T-helper 1 cell treated with Interleukin-12 subunit alpha and Interleukin-12 subunit beta and Interleukin-4 antibody, amounts not matched to agents 30 μg/mL and 1 μg/mL, for 36 hours (primary cell): Measurements from ENCODE around the gene ADAP1.
A peak's percentile ranks its signal among the peaks of the same experiment; 100 is the strongest.
"Not testable (repeated sequence)": the region's sequence is repeated elsewhere in the genome, so short reads cannot be mapped to it uniquely, and the experiment has no call there.

Experiments
- H3K27ac Mint-ChIP-seq: one replicate; pipeline ENCODE4 v1.8.0; 2021; ENCODE audit warnings: mild to moderate bottlenecking, mixed read lengths
- H3K27me3 Mint-ChIP-seq: one replicate; pipeline ENCODE4 v1.8.0; 2021; ENCODE audit warnings: low read depth, mixed read lengths
- H3K36me3 Mint-ChIP-seq: one replicate; pipeline ENCODE4 v1.8.0; 2021; ENCODE audit warnings: low read depth, mixed read lengths
- H3K4me1 Mint-ChIP-seq: one replicate; pipeline ENCODE4 v1.8.0; 2021; ENCODE audit warnings: low read depth, mixed read lengths
- H3K4me3 Mint-ChIP-seq: one replicate; pipeline ENCODE4 v1.8.0; 2021; ENCODE audit warnings: mild to moderate bottlenecking, moderate library complexity, mixed read lengths
- H3K9me3 Mint-ChIP-seq: one replicate; pipeline ENCODE4 v1.8.0; 2021; ENCODE audit warnings: mixed read lengths

ADAP1 gene

GRCh38 chr7:873367-874002 lies 81.0 kb downstream of the ADAP1 start:
- peaks cover 16% of the 10 kb centered on the region for H3K4me1 Mint-ChIP-seq
- no peaks in the 10 kb centered on the region for H3K27me3 Mint-ChIP-seq
- no peaks in the 10 kb centered on the region for H3K9me3 Mint-ChIP-seq
- H3K4me3 Mint-ChIP-seq = no peak overlapping the region
- H3K27ac Mint-ChIP-seq = peak overlapping the region; percentile 45
- H3K36me3 Mint-ChIP-seq = peaks cover 10% of the 10 kb centered on the region

GRCh38 chr7:872685-873084 lies 81.8 kb downstream of the ADAP1 start:
- not testable (repeated sequence) for H3K27me3 Mint-ChIP-seq, H3K9me3 Mint-ChIP-seq, H3K4me3 Mint-ChIP-seq, H3K27ac Mint-ChIP-seq
- Mint-ChIP-seq H3K4me1 (peaks cover 13% of the 10 kb centered on the region), H3K36me3 (peaks cover 10% of the 10 kb centered on the region)

GRCh38 chr7:871900-872537 lies 82.5 kb downstream of the ADAP1 start:
- H3K27me3 Mint-ChIP-seq = no peaks in the 10 kb centered on the region
- no peaks in the 10 kb centered on the region for H3K9me3 Mint-ChIP-seq
- H3K36me3 Mint-ChIP-seq = peaks cover 13% of the 10 kb centered on the region
- no peak overlapping the region for H3K27ac Mint-ChIP-seq
- H3K4me3 Mint-ChIP-seq = no peak overlapping the region
- peaks cover 13% of the 10 kb centered on the region for H3K4me1 Mint-ChIP-seq

GRCh38 chr7:869348-869747 lies 85.1 kb downstream of the ADAP1 start:
- peaks cover 15% of the 10 kb centered on the region for H3K36me3 Mint-ChIP-seq
- no peaks in the 10 kb centered on the region for H3K27me3 Mint-ChIP-seq
- no peak overlapping the region for H3K27ac Mint-ChIP-seq
- no peak overlapping the region for H3K4me3 Mint-ChIP-seq
- H3K9me3 Mint-ChIP-seq = no peaks in the 10 kb centered on the region
- H3K4me1 Mint-ChIP-seq = peaks cover 11% of the 10 kb centered on the region

GRCh38 chr7:868189-868486 lies 86.3 kb downstream of the ADAP1 start:
- Mint-ChIP-seq H3K27me3 (no peaks in the 10 kb centered on the region), H3K9me3 (no peaks in the 10 kb centered on the region), H3K36me3 (peaks cover 15% of the 10 kb centered on the region), H3K4me3 (no peak overlapping the region), H3K4me1 (peaks cover 2% of the 10 kb centered on the region), H3K27ac (no peak overlapping the region)

- H3K9me3 Mint-ChIP-seq = no peaks in the 10 kb centered on the region
- H3K4me1 Mint-ChIP-seq = no peaks in the 10 kb centered on the region
- peaks cover 15% of the 10 kb centered on the region for H3K36me3 Mint-ChIP-seq
- H3K27ac Mint-ChIP-seq = peak overlapping the region; percentile 65
- no peaks in the 10 kb centered on the region for H3K27me3 Mint-ChIP-seq
- no peak overlapping the region for H3K4me3 Mint-ChIP-seq
Observed at GRCh38 chr7:867406-868188, 86.9 kb downstream of the ADAP1 start.

GRCh38 chr7:867001-867405 lies 87.5 kb downstream of the ADAP1 start:
- H3K27ac Mint-ChIP-seq = peak overlapping the region; percentile 65
- H3K4me1 Mint-ChIP-seq = no peaks in the 10 kb centered on the region
- H3K36me3 Mint-ChIP-seq = peaks cover 16% of the 10 kb centered on the region
- no peaks in the 10 kb centered on the region for H3K27me3 Mint-ChIP-seq
- no peak overlapping the region for H3K4me3 Mint-ChIP-seq
- no peaks in the 10 kb centered on the region for H3K9me3 Mint-ChIP-seq

- Mint-ChIP-seq H3K9me3 (no peaks in the 10 kb centered on the region), H3K4me1 (no peaks in the 10 kb centered on the region), H3K4me3 (no peak overlapping the region), H3K27ac (no peak overlapping the region), H3K36me3 (peaks cover 24% of the 10 kb centered on the region), H3K27me3 (no peaks in the 10 kb centered on the region)
Observed at GRCh38 chr7:865921-866320, 88.6 kb downstream of the ADAP1 start.

- Mint-ChIP-seq H3K9me3 (no peaks in the 10 kb centered on the region), H3K27me3 (no peaks in the 10 kb centered on the region), H3K4me1 (no peaks in the 10 kb centered on the region), H3K27ac (no peak overlapping the region), H3K36me3 (peaks cover 34% of the 10 kb centered on the region), H3K4me3 (no peak overlapping the region)
Observed at GRCh38 chr7:863106-863505, 91.4 kb downstream of the ADAP1 start.

- peaks cover 30% of the 10 kb centered on the region for H3K36me3 Mint-ChIP-seq
- H3K27ac Mint-ChIP-seq = no peak overlapping the region
- H3K27me3 Mint-ChIP-seq = no peaks in the 10 kb centered on the region
- no peaks in the 10 kb centered on the region for H3K4me1 Mint-ChIP-seq
- H3K4me3 Mint-ChIP-seq = no peak overlapping the region
- H3K9me3 Mint-ChIP-seq = no peaks in the 10 kb centered on the region
Observed at GRCh38 chr7:862157-862556, 92.3 kb downstream of the ADAP1 start.

GRCh38 chr7:861222-861621 lies 93.3 kb downstream of the ADAP1 start:
- H3K4me3 Mint-ChIP-seq = no peak overlapping the region
- no peaks in the 10 kb centered on the region for H3K4me1 Mint-ChIP-seq
- no peaks in the 10 kb centered on the region for H3K9me3 Mint-ChIP-seq
- H3K27me3 Mint-ChIP-seq = no peaks in the 10 kb centered on the region
- no peak overlapping the region for H3K27ac Mint-ChIP-seq
- H3K36me3 Mint-ChIP-seq = peaks cover 30% of the 10 kb centered on the region

GRCh38 chr7:860149-860548 lies 94.3 kb downstream of the ADAP1 start:
- Mint-ChIP-seq H3K9me3 (no peaks in the 10 kb centered on the region), H3K27ac (no peak overlapping the region), H3K4me1 (no peaks in the 10 kb centered on the region), H3K4me3 (no peak overlapping the region), H3K36me3 (peaks cover 28% of the 10 kb centered on the region), H3K27me3 (no peaks in the 10 kb centered on the region)

- Mint-ChIP-seq H3K4me1 (no peaks in the 10 kb centered on the region), H3K36me3 (peaks cover 27% of the 10 kb centered on the region), H3K4me3 (no peak overlapping the region), H3K27me3 (no peaks in the 10 kb centered on the region), H3K27ac (no peak overlapping the region), H3K9me3 (no peaks in the 10 kb centered on the region)
Observed at GRCh38 chr7:859359-860030, 95.0 kb downstream of the ADAP1 start.

- Mint-ChIP-seq H3K27ac (no peak overlapping the region), H3K36me3 (peaks cover 30% of the 10 kb centered on the region), H3K4me3 (no peak overlapping the region), H3K27me3 (no peaks in the 10 kb centered on the region), H3K4me1 (no peaks in the 10 kb centered on the region), H3K9me3 (no peaks in the 10 kb centered on the region)
Observed at GRCh38 chr7:857661-858060, 96.8 kb downstream of the ADAP1 start.
